Bronchial epithelial cell (primary cell): Measurements from ENCODE around the gene CASQ1. TPM values are rescaled to one million over a fixed set of nuclear protein-coding genes. Genes with fewer than 3 reads are reported as not detected.

ENCODE experiments used
- DNase-seq: peaks from one replicate; pipeline ENCODE4 v3.0.0-alpha.2; 2010; ENCODE audit warnings: low read depth
- FAIRE-seq: peaks from 2 replicates; lab custom pipeline; 2011; peaks lifted over from hg19 to GRCh38; lab: Jason Lieb, UNC
- H3K27me3 ChIP-seq: 2 replicates; pipeline ENCODE4 v1.5.1; 2011; ENCODE audit warnings: low read length; ENCODE audit not compliant: control insufficient read depth, insufficient read depth
- H3K36me3 ChIP-seq: 2 replicates; pipeline ENCODE4 v1.5.1; 2011; ENCODE audit warnings: low read length; ENCODE audit not compliant: control insufficient read depth, insufficient read depth
- H3K4me3 ChIP-seq: 2 replicates; pipeline ENCODE4 v1.5.1; 2011; ENCODE audit warnings: mild to moderate bottlenecking, low read depth, low read length, control low read depth
- total RNA-seq: library from RNA; depleted of rRNA; stranded (reverse); fragments of >200 nt; gene quantifications from 2 replicates; pipeline ENCODE4 v1.2.1, GENCODE V29; 2014
- TF ChIP-seq, protein P1 (sequence below): IDR thresholded peaks from 2 replicates; pipeline ENCODE4 v1.5.1; 2011; ENCODE audit warnings: mild to moderate bottlenecking, moderate library complexity, low read length, control low read depth, inconsistent platforms; ENCODE audit not compliant: insufficient read depth, severe bottlenecking

Gene CASQ1
- total RNA-seq, 1 donor from 2014 or later: not detected

DNA sequence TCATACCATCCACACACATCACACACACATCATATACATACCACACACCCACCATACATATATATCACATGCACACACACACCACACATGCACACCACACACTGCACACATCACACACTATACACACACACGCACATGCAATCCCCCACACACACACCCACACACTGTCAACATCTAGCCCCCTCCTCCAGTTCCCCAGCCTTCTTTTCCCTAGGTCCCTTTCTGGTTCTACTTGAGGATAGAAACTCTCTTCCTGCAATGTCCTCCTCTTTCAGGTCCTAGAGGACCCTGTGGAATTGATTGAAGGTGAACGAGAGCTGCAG lies 4.3 kb downstream of the CASQ1 start:
- H3K4me3 ChIP-seq: no peak overlapping the region

DNA sequence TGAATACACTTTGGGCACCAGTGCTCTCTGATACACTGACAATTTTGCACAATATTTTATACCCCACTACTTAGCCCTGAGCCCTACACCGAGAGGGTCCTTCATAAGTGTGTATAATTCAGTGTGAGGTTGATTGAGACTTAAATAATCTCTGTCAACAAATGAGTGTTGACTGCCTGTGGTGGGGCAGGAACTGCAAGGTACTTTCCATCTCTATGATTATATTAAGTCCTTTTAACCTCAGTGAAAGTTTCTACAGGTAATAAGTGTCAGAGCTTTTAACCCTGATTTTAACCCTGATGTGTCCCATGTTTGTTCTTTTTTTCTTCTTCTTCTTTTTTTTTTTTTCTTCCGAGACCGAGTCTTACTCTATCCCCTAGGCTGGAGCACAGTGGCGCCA lies 5.8 kb downstream of the CASQ1 start:
- no peaks in the 10 kb centered on the region for H3K36me3 ChIP-seq
- no peak for FAIRE-seq

More for the DNA sequence above, 4.3 kb downstream of the CASQ1 start:
- no peak for DNase-seq
- Histone ChIP-seq H3K27me3 (no peaks in the 10 kb centered on the region), H3K36me3 (no peaks in the 10 kb centered on the region)
- no peak for FAIRE-seq
- TF ChIP-seq, protein P1, sequence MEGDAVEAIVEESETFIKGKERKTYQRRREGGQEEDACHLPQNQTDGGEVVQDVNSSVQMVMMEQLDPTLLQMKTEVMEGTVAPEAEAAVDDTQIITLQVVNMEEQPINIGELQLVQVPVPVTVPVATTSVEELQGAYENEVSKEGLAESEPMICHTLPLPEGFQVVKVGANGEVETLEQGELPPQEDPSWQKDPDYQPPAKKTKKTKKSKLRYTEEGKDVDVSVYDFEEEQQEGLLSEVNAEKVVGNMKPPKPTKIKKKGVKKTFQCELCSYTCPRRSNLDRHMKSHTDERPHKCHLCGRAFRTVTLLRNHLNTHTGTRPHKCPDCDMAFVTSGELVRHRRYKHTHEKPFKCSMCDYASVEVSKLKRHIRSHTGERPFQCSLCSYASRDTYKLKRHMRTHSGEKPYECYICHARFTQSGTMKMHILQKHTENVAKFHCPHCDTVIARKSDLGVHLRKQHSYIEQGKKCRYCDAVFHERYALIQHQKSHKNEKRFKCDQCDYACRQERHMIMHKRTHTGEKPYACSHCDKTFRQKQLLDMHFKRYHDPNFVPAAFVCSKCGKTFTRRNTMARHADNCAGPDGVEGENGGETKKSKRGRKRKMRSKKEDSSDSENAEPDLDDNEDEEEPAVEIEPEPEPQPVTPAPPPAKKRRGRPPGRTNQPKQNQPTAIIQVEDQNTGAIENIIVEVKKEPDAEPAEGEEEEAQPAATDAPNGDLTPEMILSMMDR: no peak

DNA sequence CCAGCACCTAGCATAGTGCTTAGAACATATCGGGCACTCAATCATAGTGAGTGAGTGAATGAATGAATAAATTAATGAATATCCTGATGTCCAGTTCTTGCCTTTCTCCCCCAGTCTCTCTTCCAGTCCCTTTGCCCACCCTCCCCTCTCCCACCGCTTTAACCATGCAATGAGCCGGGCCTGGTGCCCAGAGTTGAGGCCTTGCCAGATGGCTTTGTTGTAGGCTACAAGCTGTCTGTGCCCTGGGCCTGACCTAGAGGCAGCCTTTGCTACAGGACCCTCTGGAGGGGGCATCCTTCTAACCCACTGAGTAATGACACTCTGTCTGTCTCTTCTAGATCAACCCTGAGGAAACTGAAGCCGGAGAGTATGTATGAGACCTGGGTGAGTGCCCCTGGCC lies 6.9 kb downstream of the CASQ1 start:
- no peak for FAIRE-seq
- Histone ChIP-seq H3K27me3 (no peaks in the 10 kb centered on the region), H3K36me3 (no peaks in the 10 kb centered on the region), H3K4me3 (no peak overlapping the region)
- no peak for DNase-seq
- TF ChIP-seq, protein P1: no peak

More for the DNA sequence above, 5.8 kb downstream of the CASQ1 start:
- H3K27me3 ChIP-seq: no peaks in the 10 kb centered on the region
- no peak for DNase-seq
- TF ChIP-seq, protein P1: no peak
- no peak overlapping the region for H3K4me3 ChIP-seq

DNA sequence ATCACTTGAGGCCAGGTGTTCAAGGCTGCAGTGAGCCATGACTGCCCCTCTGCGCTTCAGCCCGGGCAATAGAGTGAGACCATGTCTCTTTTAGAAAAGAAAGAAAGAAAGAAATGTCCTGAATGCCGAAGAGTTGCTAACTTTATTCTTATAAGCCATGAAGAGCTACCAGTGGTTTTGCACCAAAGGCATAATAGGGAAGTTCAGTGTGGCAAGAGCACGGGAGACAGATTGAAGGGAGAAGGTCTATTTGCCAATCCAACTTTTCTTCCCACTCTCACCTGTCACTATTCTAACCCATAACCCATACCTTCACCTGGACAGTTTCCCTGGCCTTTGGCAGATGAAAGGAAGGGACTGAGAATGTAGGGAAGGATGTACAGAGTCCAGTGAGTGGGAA lies 10.4 kb downstream of the CASQ1 start:
- H3K4me3 ChIP-seq: no peak overlapping the region
- TF ChIP-seq, protein P1: no peak
- FAIRE-seq: no peak
- no peaks in the 10 kb centered on the region for H3K36me3 ChIP-seq
- no peaks in the 10 kb centered on the region for H3K27me3 ChIP-seq
- DNase-seq: no peak

DNA sequence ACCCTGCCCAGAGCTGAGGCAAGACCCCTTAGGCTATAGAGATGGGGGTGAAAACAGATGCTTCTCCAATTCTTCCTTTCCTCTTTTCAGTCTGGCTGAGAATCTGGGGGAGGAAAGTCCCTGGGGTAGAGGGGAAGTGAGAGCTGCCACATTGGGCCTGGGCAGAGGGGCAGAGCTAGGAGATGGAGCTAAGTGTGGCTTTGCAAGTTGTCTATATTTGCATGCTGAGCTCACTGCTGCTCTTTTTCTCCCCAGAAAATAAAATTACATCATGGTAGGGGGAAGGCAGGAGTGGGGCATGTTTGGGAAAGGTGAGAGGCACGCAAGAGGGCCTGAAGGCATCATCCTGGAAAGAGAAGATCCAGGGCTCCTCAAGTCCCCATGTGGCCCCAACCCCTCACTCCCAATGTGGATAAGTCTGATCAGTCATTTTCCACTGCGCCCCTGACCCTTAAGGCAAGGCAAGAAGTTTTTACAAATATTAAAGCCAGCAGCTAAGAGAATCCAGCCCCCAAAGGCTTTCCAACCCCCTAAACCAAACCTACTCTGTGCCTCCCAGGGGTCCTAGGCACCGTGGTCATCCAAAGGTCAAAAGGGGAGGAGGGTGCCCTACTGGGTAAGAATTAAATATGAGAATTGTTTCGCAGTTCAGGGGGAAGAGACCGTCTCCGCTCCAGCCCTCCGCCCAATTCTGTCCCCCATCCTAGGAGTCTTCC lies 14.3 kb downstream of the CASQ1 start:
- DNase-seq: no peak

More for the DNA sequence above, 14.3 kb downstream of the CASQ1 start:
- no peaks in the 10 kb centered on the region for H3K27me3 ChIP-seq
- peaks cover 9% of the 10 kb centered on the region for H3K36me3 ChIP-seq
- TF ChIP-seq, protein P1: no peak
- H3K4me3 ChIP-seq: peak overlapping the region; percentile 21
- FAIRE-seq: no peak
